HepG2 (cell line): Measurements from ENCODE around the gene BID. TPM values are rescaled to one million over a fixed set of nuclear protein-coding genes. Genes with fewer than 3 reads are reported as not detected.
A peak's percentile ranks its signal among the peaks of the same experiment; 100 is the strongest.

Source experiments
- ATAC-seq: fragments of 200-7000 bp; cut with Tn5 transposase; 3 replicates; pipeline ENCODE4 v1.9.1; 2020; ENCODE audit warnings: mild to moderate bottlenecking, moderate library complexity
- BruUV-seq: library from RNA; stranded (reverse); fragments of 400-500 nt; replicated peaks from 2 replicates; lab custom pipeline; 2021; lab: Mats Ljungman, UMichigan
- CTCF ChIA-PET: fragments of 300-600 bp; formaldehyde crosslinking; extraction: SDS; loops from one replicate; lab custom pipeline; 2021; ENCODE audit warnings: low total read pairs, inconsistent platforms, low intra/inter-chr PET ratio; lab: Yijun Ruan, JAX
- POLR2A ChIA-PET: fragments of 350-600 bp; sonication (Branson Sonifier 250); formaldehyde crosslinking; loops from one replicate; lab custom pipeline; 2020; ENCODE audit warnings: antibody characterized with exemption, inconsistent platforms; lab: Yijun Ruan, JAX
- DNase-seq: peaks from one replicate; pipeline ENCODE4 v3.0.0-alpha.2; 2015; ENCODE audit warnings: low spot score
- FAIRE-seq: peaks from 3 replicates; lab custom pipeline; 2011; peaks lifted over from hg19 to GRCh38; lab: Jason Lieb, UNC
- H2AFZ ChIP-seq: one replicate; pipeline ENCODE4 v1.6.1; 2011; ENCODE audit warnings: low read length, inconsistent platforms
- H3K27ac ChIP-seq: fragments of 300-600 bp; 3 replicates; pipeline ENCODE4 v1.8.0; 2011; ENCODE audit warnings: mixed run types, mild to moderate bottlenecking, mixed read lengths, low read length, inconsistent platforms; ENCODE audit not compliant: insufficient read depth; ENCODE audit errors: extremely low read length
- H3K27me3 ChIP-seq, 2 experiments: fragments of 200-600 bp in 1 of 2; 2 replicates in 1 of 2; 3 replicates in 1 of 2; pipeline versions ENCODE4 v1.6.0 to v1.8.0; 2011; ENCODE audit warnings: low read length in 2 of 2, mild to moderate bottlenecking in 2 of 2, moderate library complexity in 2 of 2, inconsistent platforms in 1 of 2; ENCODE audit not compliant: insufficient read depth in 2 of 2, control insufficient read depth in 1 of 2
- H3K36me3 ChIP-seq, 2 experiments: fragments of 200-600 bp in 1 of 2; replicated peaks in 1 of 2; 2 replicates in 1 of 2; 3 replicates in 1 of 2; pipeline versions ENCODE4 v1.5.1 to v1.8.0; 2011; ENCODE audit warnings: low read length in 2 of 2, inconsistent platforms in 1 of 2; ENCODE audit not compliant: insufficient read depth in 2 of 2, control insufficient read depth in 1 of 2
- H3K4me1 ChIP-seq: 2 replicates; pipeline ENCODE4 v1.5.1; 2012; ENCODE audit warnings: low read length, inconsistent platforms; ENCODE audit not compliant: insufficient read depth
- H3K4me2 ChIP-seq: 2 replicates; pipeline ENCODE4 v1.6.0; 2011; ENCODE audit warnings: low read depth, low read length, inconsistent platforms
- H3K4me3 ChIP-seq, 3 experiments: fragments of 200-600 bp in 1 of 3; sonication (generic), shearing (Covaris generic) in 1 of 3; replicated peaks in 1 of 3; 2 replicates each; pipeline ENCODE4 v1.5.1; 2011 to 2016; ENCODE audit warnings: low read length in 3 of 3, inconsistent platforms in 2 of 3, low read depth in 2 of 3, mild to moderate bottlenecking in 2 of 3, control low read depth in 1 of 3, mixed read lengths in 1 of 3; ENCODE audit not compliant: insufficient read depth in 1 of 3
- H3K79me2 ChIP-seq: one replicate; pipeline ENCODE4 v1.6.1; 2011; ENCODE audit warnings: low read length, inconsistent platforms; ENCODE audit not compliant: insufficient read depth
- H3K9ac ChIP-seq: 2 replicates; pipeline ENCODE4 v1.6.0; 2011; ENCODE audit warnings: mild to moderate bottlenecking, low read depth, low read length, inconsistent platforms; ENCODE audit not compliant: insufficient read depth
- H3K9me3 ChIP-seq: 2 replicates; pipeline ENCODE4 v1.5.1; 2012; ENCODE audit warnings: mild to moderate bottlenecking, low read length
- H4K20me1 ChIP-seq: 2 replicates; pipeline ENCODE4 v1.6.0; 2011; ENCODE audit warnings: inconsistent platforms, mild to moderate bottlenecking, low read length, moderate library complexity; ENCODE audit not compliant: insufficient read depth
- CCDC6 ChIP-seq: sonication (generic); formaldehyde crosslinking; IDR thresholded peaks from 2 replicates; pipeline ENCODE4 v1.8.1; 2022; ENCODE audit warnings: mild to moderate bottlenecking, missing genetic modification reagents, moderate library complexity
- HDAC2 ChIP-seq: sonication (generic); formaldehyde crosslinking; IDR thresholded peaks from 2 replicates; pipeline ENCODE4 v1.4.0; 2020; ENCODE audit warnings: missing genetic modification reagents
- HMG20A ChIP-seq: IDR thresholded peaks from 2 replicates; pipeline ENCODE4 v1.6.1; 2016; ENCODE audit warnings: borderline replicate concordance
- JARID2 ChIP-seq: sonication (generic); formaldehyde crosslinking; IDR thresholded peaks from 2 replicates; pipeline ENCODE4 v1.8.1; 2023; ENCODE audit warnings: missing genetic modification reagents, inconsistent platforms; ENCODE audit not compliant: insufficient replicate concordance
- KDM4B ChIP-seq: sonication (generic); formaldehyde crosslinking; IDR thresholded peaks from 2 replicates; pipeline ENCODE4 v1.4.0; 2020; ENCODE audit warnings: missing genetic modification reagents
- MYNN ChIP-seq: sonication (generic); formaldehyde crosslinking; IDR thresholded peaks from 2 replicates; pipeline ENCODE4 v1.4.0; 2020; ENCODE audit warnings: mild to moderate bottlenecking, low read depth, missing genetic modification reagents
- PBX3 ChIP-seq: sonication (generic); formaldehyde crosslinking; IDR thresholded peaks from 2 replicates; pipeline ENCODE4 v1.8.1; 2023; ENCODE audit warnings: missing genetic modification reagents, inconsistent platforms, borderline replicate concordance
- RXRB ChIP-seq: IDR thresholded peaks from 2 replicates; pipeline ENCODE4 v1.6.1; 2016; ENCODE audit warnings: borderline replicate concordance, missing genetic modification reagents, missing compliant biosample characterization
- UBTF ChIP-seq: sonication (generic); formaldehyde crosslinking; IDR thresholded peaks from 2 replicates; pipeline ENCODE4 v1.4.0; 2020; ENCODE audit warnings: mild to moderate bottlenecking, missing genetic modification reagents
- ZNF296 ChIP-seq: sonication (generic); formaldehyde crosslinking; conservative IDR thresholded peaks from 2 replicates; pipeline ENCODE4 v1.5.0; 2020; ENCODE audit warnings: mild to moderate bottlenecking, missing genetic modification reagents
- ZNF530 ChIP-seq: sonication (generic); formaldehyde crosslinking; IDR thresholded peaks from 2 replicates; pipeline ENCODE4 v1.5.0; 2020; ENCODE audit warnings: low read depth, mild to moderate bottlenecking, missing genetic modification reagents
- ZNF687 ChIP-seq: sonication (generic); formaldehyde crosslinking; IDR thresholded peaks from 2 replicates; pipeline ENCODE4 v1.5.1; 2020; ENCODE audit warnings: mild to moderate bottlenecking, missing genetic modification reagents, moderate library complexity
- ZNF704 ChIP-seq: sonication (generic); formaldehyde crosslinking; IDR thresholded peaks from 2 replicates; pipeline ENCODE4 v1.8.1; 2023; ENCODE audit warnings: mild to moderate bottlenecking, inconsistent platforms, moderate library complexity, missing genetic modification reagents, borderline replicate concordance
- WGBS: methylation state at CpG from one replicate; pipeline ENCODE4 v1.1.6; 2017; ENCODE audit warnings: low lambda C conversion rate; 5-methylcytosine and 5-hydroxymethylcytosine counted together
- in situ Hi-C: cut with HindIII; loops from 2 replicates; pipeline ENCODE4 v1.10.0; 2017; ENCODE audit warnings: low pct_unique_long_range_greater_than_20kb; ENCODE audit not compliant: extremely low pct_ligation_motif_present
- intact Hi-C: fragments of 100-400 bp; cut with micrococcal nuclease; formaldehyde crosslinking; loops from one replicate; pipeline ENCODE4 v1.10.0; 2022; ENCODE audit not compliant: unreplicated experiment
- polyA plus RNA-seq, 8 experiments: library from polyadenylated mRNA; depleted of rRNA in 3 of 8; stranded (reverse) in 7 of 8; unstranded in 1 of 8; fragments of >200 nt; fragmentation: Illumina TruSeq in 4 of 8; extraction: Trizol in 4 of 8; gene quantifications; 2 replicates each; pipeline versions ENCODE4 v1.2.1 to v1.2.3, GENCODE V29; 2011 to 2016; ENCODE audit warnings: low read depth in 4 of 8, missing spikeins in 1 of 8, mixed read lengths in 1 of 8; ENCODE audit not compliant: insufficient read depth in 1 of 8
- total RNA-seq, 5 experiments: library from RNA; depleted of rRNA; stranded (reverse); fragments of >200 nt; fragmentation: Illumina TruSeq; extraction: Trizol; gene quantifications; 2 replicates each; pipeline ENCODE4 v1.2.3, GENCODE V29; 2016; ENCODE audit warnings: low read depth in 1 of 5

The BID gene
- total and polyA plus RNA-seq, 2 of the 13 experiments (the other 11 are each of a cell fraction or from before 2014, with no cell fraction given) = 35.3 to 51.7 TPM

DNA sequence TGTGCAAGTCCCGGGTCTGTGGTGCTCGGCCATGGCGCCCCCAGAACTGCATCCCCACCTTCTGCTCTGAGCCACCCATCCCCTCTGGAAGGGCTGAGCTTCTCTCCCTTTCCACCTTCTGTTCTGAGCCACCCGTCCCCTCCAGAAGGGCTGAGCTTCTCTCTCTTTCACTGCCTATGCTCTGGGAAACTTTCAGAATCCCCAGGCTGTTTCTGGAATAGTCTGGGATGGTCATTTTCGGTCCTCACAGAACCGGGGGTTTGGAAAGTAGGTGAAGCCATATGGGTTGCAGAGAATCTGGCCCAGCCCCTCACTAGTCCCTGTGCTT, 3.4 kb upstream of the BID start (continued):
- peak; percentile 4; the same call in 1 of the 2 replicates for TF ChIP-seq UBTF (CRISPR knock-in tag)
- TF ChIP-seq PBX3 (CRISPR knock-in tag) = no peak
- TF ChIP-seq, all 625 proteins: peak for 4

GRCh38 chr22:17777005-17777716, 2.9 kb upstream of the BID start:
- DNase-seq (peak; percentile 53), FAIRE-seq (peak; percentile 87)
- TF ChIP-seq HMG20A (CRISPR knock-in tag) (no peak), JARID2 (CRISPR knock-in tag) (no peak), KDM4B (CRISPR knock-in tag) (no peak), MYNN (no peak), ZNF687 (CRISPR knock-in tag) (peak; percentile 82), ZNF704 (CRISPR knock-in tag) (no peak), ZNF530 (CRISPR knock-in tag) (no peak), CCDC6 (CRISPR knock-in tag) (no peak), RXRB (peak; percentile 81; the same call in 1 of the 2 replicates), ZNF296 (CRISPR knock-in tag) (no peak), HDAC2 (peak; percentile 23; the same call in 1 of the 2 replicates)

More at GRCh38 chr22:17777005-17777716, 2.9 kb upstream of the BID start:
- in situ Hi-C loops (no loop called here), intact Hi-C loops (no loop called here)
- Histone ChIP-seq H3K27ac (peak overlapping the region; percentile 80), H3K9ac (peak overlapping the region; percentile 78), H3K4me3 (peak overlapping the region; percentile 64 to 81 (median 75)), H3K36me3 (no peaks in the 10 kb centered on the region), H3K4me1 (peaks cover 80% of the 10 kb centered on the region), H4K20me1 (no peaks in the 10 kb centered on the region), H3K9me3 (no peaks in the 10 kb centered on the region), H3K27me3 (no peaks in the 10 kb centered on the region; a peak in 1 of 5 replicates), H3K4me2 (peak overlapping the region; percentile 67), H2AFZ (peak overlapping the region; percentile 33), H3K79me2 (peaks cover 21% of the 10 kb centered on the region)
- TSS peak; percentile 83 for BruUV-seq
- WGBS = under 1% methylated on average over 23 of the region's 27 CpGs
- ChIA-PET CTCF (no interaction called here), POLR2A (interaction anchor here (0.7 to 3.4 kb wide), 6 partner anchors 9 to 47 kb away, joined by 3 to 24 read pairs (median 3); no protein-coding TSS in a partner anchor)
- ATAC-seq = peak; percentile 17
